ENCODE measurements around the gene FSIP1. TPM values are rescaled to one million over a fixed set of nuclear protein-coding genes. Genes with fewer than 3 reads are reported as not detected.
A peak's percentile ranks its signal among the peaks of the same experiment; 100 is the strongest.

FSIP1 gene
- total and polyA plus RNA-seq, 9 of the 15 experiments (the other 6 are each of a cell fraction or from before 2014, with no cell fraction given): 0.07 to 0.51 (median 0.29) TPM

DNA sequence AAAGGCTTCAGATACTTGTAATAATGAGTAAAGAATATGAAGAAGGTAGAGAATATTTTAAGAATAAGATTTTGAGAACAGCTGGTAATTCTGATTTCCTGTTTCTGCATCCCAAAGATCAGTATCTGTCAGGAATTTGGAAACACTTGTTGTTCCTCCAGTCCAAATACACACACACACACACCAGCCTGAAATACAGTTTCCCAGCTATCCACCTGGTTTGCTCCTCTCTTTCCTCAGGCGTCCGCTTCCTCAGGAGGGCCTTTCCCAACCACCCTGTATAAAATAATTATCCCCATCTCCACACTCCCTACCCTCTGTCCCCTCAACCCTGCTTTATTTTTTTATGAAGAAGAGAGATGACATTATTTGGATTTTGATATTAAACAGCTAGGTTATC is 2.0 kb upstream of the FSIP1 start (continued):
- TF ChIP-seq NEUROD1 (IDR thresholded peaks at IDR 0.05; ENCODE audit: borderline replicate concordance, low read depth, low read length, partially characterized antibody): no peak
- no peak for TF ChIP-seq POLR2AphosphoS2 (IDR thresholded peaks at IDR 0.05; ENCODE audit: low read length)
- no peak for TF ChIP-seq ETV6 (IDR thresholded peaks at IDR 0.05; ENCODE audit: borderline replicate concordance in 1 of 2, low read depth in 2 of 2, low read length in 1 of 2)
- TF ChIP-seq ETV6 (CRISPR knock-in tag; IDR thresholded peaks at IDR 0.05; ENCODE audit: borderline replicate concordance): no peak
- TF ChIP-seq POLR2AphosphoS5 (IDR thresholded peaks at IDR 0.05; ENCODE audit: control insufficient read depth, insufficient read depth, low read depth, low read length): no peak
- TF ChIP-seq ZC3H11A (IDR thresholded peaks at IDR 0.05; ENCODE audit: low read depth, low read length): no peak
- TF ChIP-seq SRSF7 (optimal IDR thresholded peaks at IDR 0.05; ENCODE audit: low read depth, low read length): no peak
- TF ChIP-seq EP400 (IDR thresholded peaks at IDR 0.05): no peak
- no peak for TF ChIP-seq CREB1 (IDR thresholded peaks at IDR 0.05)
- TF ChIP-seq CREB1 (CRISPR knock-in tag; IDR thresholded peaks at IDR 0.05): no peak

- Histone ChIP-seq H3K27ac (ENCODE audit: extremely low read depth, low read depth, low read length) (no peak overlapping the region), H3K4me2 (ENCODE audit: insufficient read depth, low read length) (peak overlapping the region; percentile 97), H3K4me3 (no peak overlapping the region), H4K20me1 (replicated peaks; ENCODE audit: control insufficient read depth, insufficient read depth, low read length) (no peaks in the 10 kb centered on the region), H2AFZ (ENCODE audit: low read depth, low read length) (no peak overlapping the region), H3K79me2 (ENCODE audit: control insufficient read depth, insufficient read depth, low read length) (peaks cover 13% of the 10 kb centered on the region), H3K9ac (ENCODE audit: insufficient read depth in 1 of 2, low read depth in 2 of 2, low read length in 2 of 2) (peak overlapping the region in 1 of 2 experiments; percentile 19; a peak in 1 of 4 replicates), H3K4me1 (replicated peaks in 1 of 2; ENCODE audit: control insufficient read depth in 2 of 2, insufficient read depth in 2 of 2, low read length in 2 of 2) (peaks cover 0 to 8% of the 10 kb centered on the region in 2 experiments; a peak in 3 of 5 replicates), H3K9me1 (ENCODE audit: control insufficient read depth, insufficient read depth, low read length) (no peaks in the 10 kb centered on the region), H3K27me3 (ENCODE audit: control insufficient read depth in 2 of 2, insufficient read depth in 2 of 2, low read length in 2 of 2) (no peaks in the 10 kb centered on the region), H3K36me3 (ENCODE audit: control insufficient read depth, insufficient read depth, low read length) (no peaks in the 10 kb centered on the region), H3K9me3 (replicated peaks; ENCODE audit: control insufficient read depth, insufficient read depth, low read depth, low read length) (no peaks in the 10 kb centered on the region; the same call in 1 of the 2 replicates)
- no peak for FAIRE-seq
- ChIA-PET CTCF (ENCODE audit: low intra/inter-chr PET ratio) (interaction anchor here (0.7 to 0.8 kb wide), 2 partner anchors 91 to 145 kb away, joined by 3 read pairs; no protein-coding TSS in a partner anchor), POLR2A (no interaction called here)
- BruUV-seq (replicated peaks): no TSS peak
- DNase-seq (ENCODE audit: extremely low read depth in 1 of 4, low spot score in 3 of 4): no peak
- 31% methylated on average over 4 of the region's 4 CpGs for WGBS (ENCODE audit: insufficient coverage, low coverage, missing lambda C conversion rate)
- intact Hi-C loops (cut with micrococcal nuclease): no loop called here
- ATAC-seq: no peak
- in situ Hi-C loops (cut with MboI): loop anchor here (25.0 kb wide), 1 partner anchor 228 kb away; no protein-coding TSS in a partner anchor
- no peak for TF ChIP-seq BRF1 (IDR thresholded peaks at IDR 0.05; ENCODE audit: borderline replicate concordance, extremely low read depth, insufficient read length)
- TF ChIP-seq SAFB2 (IDR thresholded peaks at IDR 0.05; ENCODE audit: borderline replicate concordance, low read depth, low read length, severe bottlenecking): no peak
- no peak for TF ChIP-seq SPI1 (IDR thresholded peaks at IDR 0.05; ENCODE audit: borderline replicate concordance, low read depth, low read length)
- no peak for TF ChIP-seq NFXL1 (CRISPR knock-in tag; IDR thresholded peaks at IDR 0.05)
- no peak for TF ChIP-seq MBD1 (CRISPR knock-in tag; IDR thresholded peaks at IDR 0.05)
- no peak for TF ChIP-seq ZNF668 (CRISPR knock-in tag; IDR thresholded peaks at IDR 0.05)
- no peak for TF ChIP-seq SUPT5H (IDR thresholded peaks at IDR 0.05)
- TF ChIP-seq, protein P1, sequence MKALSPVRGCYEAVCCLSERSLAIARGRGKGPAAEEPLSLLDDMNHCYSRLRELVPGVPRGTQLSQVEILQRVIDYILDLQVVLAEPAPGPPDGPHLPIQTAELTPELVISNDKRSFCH (CRISPR knock-in tag; IDR thresholded peaks at IDR 0.05): no peak
- TF ChIP-seq, protein P1 (tag; IDR thresholded peaks at IDR 0.05): no peak
- TF ChIP-seq, protein P2, sequence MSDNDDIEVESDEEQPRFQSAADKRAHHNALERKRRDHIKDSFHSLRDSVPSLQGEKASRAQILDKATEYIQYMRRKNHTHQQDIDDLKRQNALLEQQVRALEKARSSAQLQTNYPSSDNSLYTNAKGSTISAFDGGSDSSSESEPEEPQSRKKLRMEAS (CRISPR knock-in tag; IDR thresholded peaks at IDR 0.05): no peak
These were observed 1.5 kb upstream of the FSIP1 start for GRCh38 chr15:39784125-39784524.

Measured in K562 (cell line).